OCI-LY1 (cell line): ENCODE data around the gene HOXC11.

Experiments
- H2AFZ ChIP-seq: fragments of 200-600 bp; sonication (generic), shearing (Covaris generic); 2 replicates; pipeline ENCODE4 v1.6.0; 2014; ENCODE audit warnings: antibody characterized with exemption, mild to moderate bottlenecking, low read length
- H3F3A ChIP-seq: fragments of 200-600 bp; sonication (generic), shearing (Covaris generic); 2 replicates; pipeline ENCODE4 v1.6.0; 2014; ENCODE audit warnings: mild to moderate bottlenecking, antibody characterized with exemption, low read length, moderate library complexity; ENCODE audit not compliant: insufficient read depth
- H3K27ac ChIP-seq: fragments of 200-600 bp; sonication (generic); 2 replicates; pipeline ENCODE4 v1.5.1; 2014; ENCODE audit warnings: low read length, mixed run types, mild to moderate bottlenecking, low read depth; ENCODE audit not compliant: poor library complexity, severe bottlenecking
- H3K27me3 ChIP-seq: fragments of 200-600 bp; sonication (generic); 2 replicates; pipeline ENCODE4 v1.6.0; 2014; ENCODE audit warnings: antibody characterized with exemption, mild to moderate bottlenecking, low read length, moderate library complexity; ENCODE audit not compliant: insufficient read depth
- H3K36me3 ChIP-seq: fragments of 200-600 bp; sonication (generic); 2 replicates; pipeline ENCODE4 v1.6.1; 2014; ENCODE audit warnings: mild to moderate bottlenecking, antibody characterized with exemption, low read length, moderate library complexity, mixed read lengths; ENCODE audit not compliant: insufficient read depth
- H3K4me1 ChIP-seq: fragments of 200-600 bp; sonication (generic); 2 replicates; pipeline ENCODE4 v1.5.1; 2014; ENCODE audit warnings: mild to moderate bottlenecking, low read length, moderate library complexity; ENCODE audit not compliant: insufficient read depth, severe bottlenecking
- H3K4me2 ChIP-seq: fragments of 200-600 bp; sonication (generic), shearing (Covaris generic); 2 replicates; pipeline ENCODE4 v1.6.1; 2014; ENCODE audit warnings: low read length
- H3K4me3 ChIP-seq: fragments of 200-600 bp; sonication (generic); 2 replicates; pipeline ENCODE4 v1.5.1; 2014; ENCODE audit warnings: low read length, low read depth, mild to moderate bottlenecking, mixed read lengths; ENCODE audit not compliant: poor library complexity, severe bottlenecking
- H3K79me2 ChIP-seq: fragments of 200-600 bp; shearing (Covaris generic); 2 replicates; pipeline ENCODE4 v1.6.1; 2016; ENCODE audit warnings: mixed run types, low read length, mixed read lengths; ENCODE audit not compliant: insufficient read depth
- H3K9ac ChIP-seq: fragments of 200-600 bp; sonication (generic), shearing (Covaris generic); 2 replicates; pipeline ENCODE4 v1.6.1; 2014; ENCODE audit warnings: mild to moderate bottlenecking, low read length, mixed read lengths
- H3K9me2 ChIP-seq: fragments of 200-600 bp; sonication (generic), shearing (Covaris generic); 2 replicates; pipeline ENCODE4 v1.6.1; 2014; ENCODE audit warnings: low read depth, mild to moderate bottlenecking, low read length, mixed read lengths
- H3K9me3 ChIP-seq: fragments of 200-600 bp; shearing (Covaris generic); 2 replicates; pipeline ENCODE4 v1.6.1; 2014; ENCODE audit warnings: low read length, mixed read lengths
- H4K20me1 ChIP-seq: fragments of 200-600 bp; sonication (generic), shearing (Covaris generic); 2 replicates; pipeline ENCODE4 v1.6.0; 2016; ENCODE audit warnings: mild to moderate bottlenecking, low read length; ENCODE audit not compliant: insufficient read depth
- CTCF ChIP-seq: fragments of 200-600 bp; sonication (generic), shearing (Covaris generic); IDR thresholded peaks from 2 replicates; pipeline ENCODE4 v1.5.1; 2017; ENCODE audit warnings: mild to moderate bottlenecking, antibody characterized with exemption, low read length, moderate library complexity, mixed read lengths
- EZH2 ChIP-seq: fragments of 200-600 bp; sonication (generic), shearing (Covaris generic); IDR thresholded peaks from 2 replicates; pipeline ENCODE4 v1.8.0; 2017; ENCODE audit warnings: borderline replicate concordance, mixed run types, mild to moderate bottlenecking, antibody characterized with exemption, low read length, moderate library complexity, mixed read lengths

Gene HOXC11

DNA sequence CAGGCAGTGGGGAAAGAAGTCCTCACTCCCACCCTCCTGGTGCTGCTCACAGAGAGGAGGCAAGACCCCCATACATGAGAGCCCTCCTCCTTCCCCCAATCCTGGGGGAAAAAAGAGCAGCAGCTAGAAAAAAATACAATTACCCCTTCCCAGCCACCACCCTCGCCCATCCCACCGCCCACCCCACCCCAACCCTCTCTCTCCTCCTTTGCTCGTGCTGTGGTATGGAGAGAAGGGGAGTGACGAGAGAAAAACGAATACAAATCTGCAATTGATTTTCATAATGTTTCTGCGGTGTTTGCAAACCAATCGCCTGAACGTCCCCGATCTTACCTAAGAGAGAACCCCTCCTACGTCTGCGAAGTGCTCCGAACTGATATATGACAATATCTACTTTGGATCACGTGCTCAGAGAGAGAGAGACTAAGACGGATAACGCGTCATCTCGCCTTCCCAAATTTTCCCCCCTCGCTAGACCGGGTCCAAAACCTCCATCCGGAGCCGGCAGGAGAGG, at the start of gene HOXC11:
HOXC11 (plus strand) TSS at position 405 of the 514 bp plus-strand sequence. CDS start 116 bp downstream, outside the sequence.
- Histone ChIP-seq H3K4me1 (peaks cover under 1% of the 10 kb centered on the region), H2AFZ (no peak within 1 kb of the TSS), H3F3A (no peaks in the 10 kb centered on the region), H3K4me2 (no peak within 1 kb of the TSS), H3K79me2 (no peaks in the 10 kb centered on the region), H3K27ac (no peak within 1 kb of the TSS), H4K20me1 (no peaks in the 10 kb centered on the region), H3K9me3 (no peaks in the 10 kb centered on the region), H3K27me3 (0 out of 2 replicates have a peak, but pooled peaks cover 3% of the 10 kb centered on the region), H3K4me3 (no peak within 1 kb of the TSS), H3K36me3 (no peaks in the 10 kb centered on the region), H3K9ac (no peak within 1 kb of the TSS), H3K9me2 (no peaks in the 10 kb centered on the region)
- no peak for TF ChIP-seq CTCF
- TF ChIP-seq EZH2 = no peak

DNA sequence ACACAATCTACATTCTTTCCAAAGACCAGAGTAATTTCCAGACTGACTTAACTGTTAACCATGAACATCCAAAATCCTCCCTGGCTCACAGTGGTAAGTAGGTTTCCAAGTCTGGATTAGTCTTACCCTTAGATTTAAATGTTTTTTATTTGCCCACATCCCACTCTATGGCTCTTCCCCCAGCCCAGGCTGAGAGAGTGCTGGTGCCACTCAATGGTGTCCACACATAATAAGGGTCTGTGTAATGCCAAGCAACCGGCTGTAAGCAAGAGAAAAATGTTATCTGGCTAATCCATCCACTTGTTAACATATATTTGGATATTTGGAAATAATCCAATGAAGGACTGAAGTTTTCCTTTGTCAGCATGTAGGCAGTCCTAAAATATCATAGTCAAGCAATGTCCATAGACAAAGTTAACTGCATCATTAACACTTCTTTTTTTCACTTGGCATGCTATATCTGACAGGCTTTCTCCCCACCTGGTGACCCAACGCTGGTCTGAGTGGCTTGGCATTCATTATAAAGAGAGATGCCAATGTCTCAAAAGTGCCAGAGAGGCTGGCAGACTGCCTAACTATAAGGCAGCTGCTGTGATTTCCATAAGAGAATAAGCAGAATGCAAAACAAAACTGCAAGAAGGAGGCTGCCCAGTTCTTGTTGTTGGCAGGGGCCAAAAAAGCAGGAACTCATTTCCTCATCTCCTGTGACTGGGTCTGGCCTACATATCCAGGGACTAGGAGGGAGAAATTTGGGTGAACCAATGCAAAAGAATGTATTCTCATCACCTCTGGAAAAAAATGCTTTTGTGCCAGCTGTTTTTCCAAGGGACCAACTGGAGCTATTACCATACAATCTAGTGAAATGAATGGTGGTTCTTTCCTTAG, 48.2 kb upstream of the HOXC11 start:
- H3K9me2 ChIP-seq = no peaks in the 10 kb centered on the region
- no peaks in the 10 kb centered on the region for H3K4me1 ChIP-seq
- H3K4me2 ChIP-seq = no peak overlapping the region
- H3K9me3 ChIP-seq = no peaks in the 10 kb centered on the region
- no peak overlapping the region for H3K9ac ChIP-seq
- H3K27me3 ChIP-seq = 0 out of 2 replicates have a peak, but pooled peaks cover 4% of the 10 kb centered on the region
- no peaks in the 10 kb centered on the region for H3K79me2 ChIP-seq
- no peaks in the 10 kb centered on the region for H4K20me1 ChIP-seq
- H2AFZ ChIP-seq = no peak overlapping the region
- H3F3A ChIP-seq = no peaks in the 10 kb centered on the region
- no peak for TF ChIP-seq EZH2
- TF ChIP-seq CTCF = no peak
- no peaks in the 10 kb centered on the region for H3K36me3 ChIP-seq
- no peak overlapping the region for H3K4me3 ChIP-seq
- no peak overlapping the region for H3K27ac ChIP-seq

GRCh38 chr12:53927220-53928029, 45.5 kb upstream of the HOXC11 start:
- no peaks in the 10 kb centered on the region for H3K36me3 ChIP-seq
- H4K20me1 ChIP-seq = no peaks in the 10 kb centered on the region
- no peaks in the 10 kb centered on the region for H3K9me3 ChIP-seq
- no peak overlapping the region for H3K27ac ChIP-seq
- H3K4me2 ChIP-seq = no peak overlapping the region
- H3K4me3 ChIP-seq = no peak overlapping the region
- no peak for TF ChIP-seq EZH2
- TF ChIP-seq CTCF = no peak
- no peaks in the 10 kb centered on the region for H3F3A ChIP-seq
- H3K9me2 ChIP-seq = no peaks in the 10 kb centered on the region
- H3K9ac ChIP-seq = no peak overlapping the region
- H3K79me2 ChIP-seq = no peaks in the 10 kb centered on the region
- H3K27me3 ChIP-seq = 0 out of 2 replicates have a peak, but pooled peaks cover 4% of the 10 kb centered on the region
- H2AFZ ChIP-seq = no peak overlapping the region
- H3K4me1 ChIP-seq = no peaks in the 10 kb centered on the region
